ENCODE measurements around the gene TMSB4X.

DNA sequence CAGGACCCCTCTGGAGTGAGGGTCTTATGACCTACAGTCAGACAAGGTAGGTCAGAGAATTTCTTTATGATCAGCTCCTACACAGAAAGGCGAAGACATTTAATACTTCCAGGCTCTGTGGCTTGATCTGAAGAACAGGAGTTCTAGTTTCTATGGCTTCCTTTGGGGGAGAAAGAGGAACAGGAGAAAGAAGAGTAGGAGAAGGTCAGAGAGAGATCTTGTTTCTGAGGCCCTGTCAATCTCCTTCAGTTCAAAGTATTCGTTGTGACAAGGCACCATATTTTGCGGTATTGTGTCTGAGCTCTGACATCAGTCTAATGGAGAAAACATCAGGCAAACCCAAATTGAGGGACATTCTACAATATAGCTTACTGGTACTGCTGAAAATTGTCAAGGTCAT lies 16.7 kb downstream of the TMSB4X start:
- TF ChIP-seq, protein P1, sequence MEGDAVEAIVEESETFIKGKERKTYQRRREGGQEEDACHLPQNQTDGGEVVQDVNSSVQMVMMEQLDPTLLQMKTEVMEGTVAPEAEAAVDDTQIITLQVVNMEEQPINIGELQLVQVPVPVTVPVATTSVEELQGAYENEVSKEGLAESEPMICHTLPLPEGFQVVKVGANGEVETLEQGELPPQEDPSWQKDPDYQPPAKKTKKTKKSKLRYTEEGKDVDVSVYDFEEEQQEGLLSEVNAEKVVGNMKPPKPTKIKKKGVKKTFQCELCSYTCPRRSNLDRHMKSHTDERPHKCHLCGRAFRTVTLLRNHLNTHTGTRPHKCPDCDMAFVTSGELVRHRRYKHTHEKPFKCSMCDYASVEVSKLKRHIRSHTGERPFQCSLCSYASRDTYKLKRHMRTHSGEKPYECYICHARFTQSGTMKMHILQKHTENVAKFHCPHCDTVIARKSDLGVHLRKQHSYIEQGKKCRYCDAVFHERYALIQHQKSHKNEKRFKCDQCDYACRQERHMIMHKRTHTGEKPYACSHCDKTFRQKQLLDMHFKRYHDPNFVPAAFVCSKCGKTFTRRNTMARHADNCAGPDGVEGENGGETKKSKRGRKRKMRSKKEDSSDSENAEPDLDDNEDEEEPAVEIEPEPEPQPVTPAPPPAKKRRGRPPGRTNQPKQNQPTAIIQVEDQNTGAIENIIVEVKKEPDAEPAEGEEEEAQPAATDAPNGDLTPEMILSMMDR (IDR thresholded peaks at IDR 0.05), result no peak
- no peak for TF ChIP-seq POLR2A (IDR thresholded peaks at IDR 0.05)
- TF ChIP-seq EP300 (IDR thresholded peaks at IDR 0.05), result no peak

All from ovary (tissue), 3 donors.